Measurements from ENCODE around the gene RBPJL. TPM values are rescaled to one million over a fixed set of nuclear protein-coding genes. Genes with fewer than 3 reads are reported as not detected.

RBPJL gene
- not detected in 5 replicates for total RNA-seq (2022; extraction: Qiagen RNA extraction; ENCODE audit: low read depth)

GRCh38 chr20:45306431-45306982 lies at the start of gene RBPJL:
TSS of gene RBPJL (plus strand) at chr20:45306840. CDS start at chr20:45306923, 83 bp downstream.

GRCh38 chr20:45308117-45308778 lies 1.6 kb downstream of the RBPJL start, which contains the start of gene MATN4:
TSS of gene MATN4 (minus strand) at chr20:45308299. CDS start at chr20:45305582, 2,717 bp downstream.

GRCh38 chr20:45347936-45348778 lies 41.5 kb downstream of the RBPJL start, which contains the start of gene SDC4:
TSS of gene SDC4 (minus strand) at chr20:45348424. CDS start at chr20:45348384, 40 bp downstream.

GRCh38 chr20:45362804-45363610 lies 56.4 kb downstream of the RBPJL start, which contains the start of gene SYS1:
TSS of gene SYS1 (plus strand) at chr20:45363156. CDS start at chr20:45363532, 376 bp downstream.

Other genes starting within 250 kb of the RBPJL start
- gene KCNS1, start 205.7 kb upstream of the RBPJL start, total RNA-seq (2022; extraction: Qiagen RNA extraction; ENCODE audit: low read depth) = not detected in 5 replicates
- not detected in 5 replicates for gene WFDC5, start 191.7 kb upstream of the RBPJL start, total RNA-seq (2022; extraction: Qiagen RNA extraction; ENCODE audit: low read depth)
- gene WFDC12, start 182.4 kb upstream of the RBPJL start, total RNA-seq (2022; extraction: Qiagen RNA extraction; ENCODE audit: low read depth) = not detected in 5 replicates
- 2.5 to 3.8 TPM (median 2.9 TPM) in 5 replicates for gene PI3, start 131.9 kb upstream of the RBPJL start, total RNA-seq (2022; extraction: Qiagen RNA extraction; ENCODE audit: low read depth)
- gene SEMG1, start 99.8 kb upstream of the RBPJL start, total RNA-seq (2022; extraction: Qiagen RNA extraction; ENCODE audit: low read depth) = not detected in 5 replicates
- not detected in 5 replicates for gene SEMG2, start 85.5 kb upstream of the RBPJL start, total RNA-seq (2022; extraction: Qiagen RNA extraction; ENCODE audit: low read depth)
- 8.3 to 13.8 TPM (median 9.4 TPM) in 5 replicates for gene SLPI, start 52.3 kb upstream of the RBPJL start, total RNA-seq (2022; extraction: Qiagen RNA extraction; ENCODE audit: low read depth)
- gene MATN4, start 1.5 kb downstream of the RBPJL start, total RNA-seq (2022; extraction: Qiagen RNA extraction; ENCODE audit: low read depth) = 0.13 to 0.19 TPM in 2 of 5 replicates, not detected in the others
- 103 to 119 TPM (median 118 TPM) in 5 replicates for gene SDC4, start 41.6 kb downstream of the RBPJL start, total RNA-seq (2022; extraction: Qiagen RNA extraction; ENCODE audit: low read depth)
- gene SYS1, start 56.3 kb downstream of the RBPJL start, total RNA-seq (2022; extraction: Qiagen RNA extraction; ENCODE audit: low read depth) = 19.4 to 31.5 TPM (median 30.5 TPM) in 5 replicates
- gene TP53TG5, start 71.5 kb downstream of the RBPJL start, total RNA-seq (2022; extraction: Qiagen RNA extraction; ENCODE audit: low read depth) = not detected in 5 replicates
- 25.4 to 28.8 TPM (median 27.3 TPM) in 5 replicates for gene DBNDD2, start 101.4 kb downstream of the RBPJL start, total RNA-seq (2022; extraction: Qiagen RNA extraction; ENCODE audit: low read depth)
- 73.9 to 102 TPM (median 98.5 TPM) in 5 replicates for gene PIGT, start 109.3 kb downstream of the RBPJL start, total RNA-seq (2022; extraction: Qiagen RNA extraction; ENCODE audit: low read depth)
- gene WFDC2, start 162.9 kb downstream of the RBPJL start, total RNA-seq (2022; extraction: Qiagen RNA extraction; ENCODE audit: low read depth) = not detected in 5 replicates
- not detected in 5 replicates for gene SPINT3, start 208.8 kb downstream of the RBPJL start, total RNA-seq (2022; extraction: Qiagen RNA extraction; ENCODE audit: low read depth)
- not detected in 5 replicates for gene WFDC6, start 232.6 kb downstream of the RBPJL start, total RNA-seq (2022; extraction: Qiagen RNA extraction; ENCODE audit: low read depth)
- not detected in 5 replicates for gene EPPIN, start 240.6 kb downstream of the RBPJL start, total RNA-seq (2022; extraction: Qiagen RNA extraction; ENCODE audit: low read depth)